ENCODE measurements around the gene IFT122. TPM values are rescaled to one million over a fixed set of nuclear protein-coding genes. Genes with fewer than 3 reads are reported as not detected.

Gene IFT122
- total RNA-seq, 2 experiments from 2014 or later = 22.7 to 26.7 TPM

- Mint-ChIP-seq H3K4me1 (ENCODE audit: low read depth) (no peaks in the 10 kb centered on the region), H3K9me3 (no peaks in the 10 kb centered on the region), H3K36me3 (ENCODE audit: low read depth) (peaks cover 4% of the 10 kb centered on the region), H3K4me3 (no peak overlapping the region), H3K27me3 (no peaks in the 10 kb centered on the region), H3K27ac (no peak overlapping the region)
- TF ChIP-seq, protein P1, sequence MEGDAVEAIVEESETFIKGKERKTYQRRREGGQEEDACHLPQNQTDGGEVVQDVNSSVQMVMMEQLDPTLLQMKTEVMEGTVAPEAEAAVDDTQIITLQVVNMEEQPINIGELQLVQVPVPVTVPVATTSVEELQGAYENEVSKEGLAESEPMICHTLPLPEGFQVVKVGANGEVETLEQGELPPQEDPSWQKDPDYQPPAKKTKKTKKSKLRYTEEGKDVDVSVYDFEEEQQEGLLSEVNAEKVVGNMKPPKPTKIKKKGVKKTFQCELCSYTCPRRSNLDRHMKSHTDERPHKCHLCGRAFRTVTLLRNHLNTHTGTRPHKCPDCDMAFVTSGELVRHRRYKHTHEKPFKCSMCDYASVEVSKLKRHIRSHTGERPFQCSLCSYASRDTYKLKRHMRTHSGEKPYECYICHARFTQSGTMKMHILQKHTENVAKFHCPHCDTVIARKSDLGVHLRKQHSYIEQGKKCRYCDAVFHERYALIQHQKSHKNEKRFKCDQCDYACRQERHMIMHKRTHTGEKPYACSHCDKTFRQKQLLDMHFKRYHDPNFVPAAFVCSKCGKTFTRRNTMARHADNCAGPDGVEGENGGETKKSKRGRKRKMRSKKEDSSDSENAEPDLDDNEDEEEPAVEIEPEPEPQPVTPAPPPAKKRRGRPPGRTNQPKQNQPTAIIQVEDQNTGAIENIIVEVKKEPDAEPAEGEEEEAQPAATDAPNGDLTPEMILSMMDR (IDR thresholded peaks at IDR 0.05) = no peak
- ATAC-seq (ENCODE audit: poor library complexity) (no peak), DNase-seq (no peak)
- Histone ChIP-seq H3K9me3 (ENCODE audit: control insufficient read depth in 1 of 2, insufficient read depth in 1 of 2, low read length in 2 of 2) (peaks cover 0 to 4% of the 10 kb centered on the region in 2 experiments), H3K27me3 (ENCODE audit: control insufficient read depth in 1 of 2, insufficient read depth in 2 of 2, low read length in 2 of 2) (no peaks in the 10 kb centered on the region), H3K4me1 (ENCODE audit: insufficient read depth, low read length) (no peaks in the 10 kb centered on the region), H3K36me3 (ENCODE audit: insufficient read depth, low read length) (no peaks in the 10 kb centered on the region), H3K27ac (ENCODE audit: low read depth in 1 of 2, low read length in 2 of 2) (no peak overlapping the region), H3K4me3 (ENCODE audit: low read length) (no peak overlapping the region)
- intact Hi-C loops (cut with DNase I, micrococcal nuclease) = no loop called here
- ChIA-PET POLR2A (no interaction called here), CTCF (no interaction called here)
Observed at GRCh38 chr3:129519449-129519848, 79.4 kb downstream of the IFT122 start.

- no peak for DNase-seq
- Histone ChIP-seq H3K9me3 (ENCODE audit: control insufficient read depth in 1 of 2, insufficient read depth in 1 of 2, low read length in 2 of 2) (peaks cover 0 to 4% of the 10 kb centered on the region in 2 experiments), H3K4me1 (ENCODE audit: insufficient read depth, low read length) (no peaks in the 10 kb centered on the region), H3K27me3 (ENCODE audit: control insufficient read depth in 1 of 2, insufficient read depth in 2 of 2, low read length in 2 of 2) (no peaks in the 10 kb centered on the region), H3K36me3 (ENCODE audit: insufficient read depth, low read length) (no peaks in the 10 kb centered on the region), H3K4me3 (ENCODE audit: low read length) (no peak overlapping the region), H3K27ac (ENCODE audit: low read depth in 1 of 2, low read length in 2 of 2) (no peak overlapping the region)
- Mint-ChIP-seq H3K27me3 (no peaks in the 10 kb centered on the region), H3K4me1 (ENCODE audit: low read depth) (no peaks in the 10 kb centered on the region), H3K9me3 (no peaks in the 10 kb centered on the region), H3K4me3 (no peak overlapping the region), H3K27ac (no peak overlapping the region), H3K36me3 (ENCODE audit: low read depth) (peaks cover 4% of the 10 kb centered on the region)
- intact Hi-C loops (cut with DNase I, micrococcal nuclease) = no loop called here
- POLR2A ChIA-PET = no interaction called here
- no peak for ATAC-seq (ENCODE audit: poor library complexity)
- TF ChIP-seq, protein P1 (IDR thresholded peaks at IDR 0.05) = no peak
- CTCF ChIA-PET = no interaction called here
Observed at GRCh38 chr3:129519896-129520715, 80.1 kb downstream of the IFT122 start.

DNA sequence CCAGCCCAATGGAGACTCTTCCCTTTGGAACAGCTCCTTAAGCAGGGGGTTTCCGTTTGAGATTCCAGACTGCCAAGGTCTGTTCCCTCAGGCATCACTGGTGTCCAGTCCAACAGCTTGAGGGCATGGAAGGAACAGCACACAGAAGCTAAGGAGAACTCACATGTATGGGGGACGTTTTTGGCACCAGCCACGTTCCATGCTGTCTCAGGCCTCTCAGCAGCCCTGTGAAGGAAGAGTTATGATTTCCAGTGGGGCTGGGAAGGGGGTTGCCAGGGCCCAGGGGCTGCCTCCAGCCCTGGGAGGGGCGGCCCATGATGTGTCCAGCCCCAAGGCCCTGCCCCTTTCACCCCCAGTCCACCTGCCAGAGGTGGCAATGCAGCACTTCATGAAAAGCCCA is 80.9 kb downstream of the IFT122 start:
- DNase-seq (no peak), ATAC-seq (ENCODE audit: poor library complexity) (no peak)
- no peaks in the 10 kb centered on the region for H3K9me3 Mint-ChIP-seq
- ChIA-PET POLR2A (no interaction called here), CTCF (no interaction called here)
- Histone ChIP-seq H3K36me3 (ENCODE audit: insufficient read depth, low read length) (no peaks in the 10 kb centered on the region), H3K27ac (ENCODE audit: low read depth in 1 of 2, low read length in 2 of 2) (no peak overlapping the region), H3K27me3 (ENCODE audit: control insufficient read depth in 1 of 2, insufficient read depth in 2 of 2, low read length in 2 of 2) (no peaks in the 10 kb centered on the region), H3K4me1 (ENCODE audit: insufficient read depth, low read length) (no peaks in the 10 kb centered on the region), H3K4me3 (ENCODE audit: low read length) (no peak overlapping the region), H3K9me3 (ENCODE audit: control insufficient read depth in 1 of 2, insufficient read depth in 1 of 2, low read length in 2 of 2) (peaks cover 0 to 4% of the 10 kb centered on the region in 2 experiments)
- H3K27ac Mint-ChIP-seq = no peak overlapping the region
- peaks cover 4% of the 10 kb centered on the region for H3K36me3 Mint-ChIP-seq (ENCODE audit: low read depth)
- H3K4me1 Mint-ChIP-seq (ENCODE audit: low read depth) = no peaks in the 10 kb centered on the region
- intact Hi-C loops (cut with DNase I, micrococcal nuclease) = no loop called here
- H3K4me3 Mint-ChIP-seq = no peak overlapping the region
- TF ChIP-seq, protein P1 (IDR thresholded peaks at IDR 0.05) = no peak
- H3K27me3 Mint-ChIP-seq = no peaks in the 10 kb centered on the region
